ENCODE data around the gene SPON2. TPM values are rescaled to one million over a fixed set of nuclear protein-coding genes. Genes with fewer than 3 reads are reported as not detected.

Gene SPON2
- total RNA-seq, 1 experiment from 2014 or later: 3.1 TPM

DNA sequence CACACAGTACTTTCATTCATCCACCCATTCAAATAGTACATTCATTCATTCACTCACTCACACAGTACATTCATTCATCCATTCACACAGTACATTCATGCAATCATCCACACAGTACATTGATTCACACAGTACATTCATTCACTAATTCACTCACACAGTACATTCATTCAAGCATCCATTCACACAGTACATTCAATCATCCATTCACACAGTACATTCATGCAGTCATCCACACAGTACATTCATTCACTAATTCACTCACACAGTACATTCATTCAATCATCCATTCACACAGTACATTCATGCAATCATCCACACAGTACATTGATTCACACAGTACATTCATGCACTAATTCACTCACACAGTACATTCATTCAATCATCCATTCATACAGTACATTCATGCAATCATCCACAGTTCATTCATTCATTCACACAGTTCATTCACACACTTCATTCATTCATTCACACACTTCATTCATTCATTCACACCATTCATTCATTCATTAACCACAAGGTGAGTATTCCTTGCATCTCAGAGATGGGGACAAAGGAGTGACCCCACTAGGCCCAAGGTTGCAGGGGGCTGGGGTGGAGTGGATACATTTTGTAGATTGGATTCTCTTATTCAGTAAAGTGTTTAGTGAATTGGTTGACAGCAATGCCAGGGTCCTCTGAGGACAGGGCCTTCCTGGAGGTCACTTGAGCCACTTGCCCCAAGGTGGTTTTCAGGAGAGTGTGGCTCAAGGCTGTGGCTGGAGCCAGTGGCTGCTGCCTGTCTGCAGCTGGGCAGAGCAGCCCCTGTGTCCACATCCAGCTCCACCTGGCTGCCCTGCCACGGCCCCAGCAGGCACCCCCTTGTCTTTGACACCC, 4.3 kb upstream of the SPON2 start:
- TF ChIP-seq, protein P1, sequence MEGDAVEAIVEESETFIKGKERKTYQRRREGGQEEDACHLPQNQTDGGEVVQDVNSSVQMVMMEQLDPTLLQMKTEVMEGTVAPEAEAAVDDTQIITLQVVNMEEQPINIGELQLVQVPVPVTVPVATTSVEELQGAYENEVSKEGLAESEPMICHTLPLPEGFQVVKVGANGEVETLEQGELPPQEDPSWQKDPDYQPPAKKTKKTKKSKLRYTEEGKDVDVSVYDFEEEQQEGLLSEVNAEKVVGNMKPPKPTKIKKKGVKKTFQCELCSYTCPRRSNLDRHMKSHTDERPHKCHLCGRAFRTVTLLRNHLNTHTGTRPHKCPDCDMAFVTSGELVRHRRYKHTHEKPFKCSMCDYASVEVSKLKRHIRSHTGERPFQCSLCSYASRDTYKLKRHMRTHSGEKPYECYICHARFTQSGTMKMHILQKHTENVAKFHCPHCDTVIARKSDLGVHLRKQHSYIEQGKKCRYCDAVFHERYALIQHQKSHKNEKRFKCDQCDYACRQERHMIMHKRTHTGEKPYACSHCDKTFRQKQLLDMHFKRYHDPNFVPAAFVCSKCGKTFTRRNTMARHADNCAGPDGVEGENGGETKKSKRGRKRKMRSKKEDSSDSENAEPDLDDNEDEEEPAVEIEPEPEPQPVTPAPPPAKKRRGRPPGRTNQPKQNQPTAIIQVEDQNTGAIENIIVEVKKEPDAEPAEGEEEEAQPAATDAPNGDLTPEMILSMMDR (IDR thresholded peaks at IDR 0.05; ENCODE audit: insufficient read depth in 1 of 2, low read depth in 1 of 2, low read length in 1 of 2, severe bottlenecking in 1 of 2, unreplicated experiment in 1 of 2): no peak
- Mint-ChIP-seq H3K36me3 (ENCODE audit: insufficient read depth, unreplicated experiment) (no peaks in the 10 kb centered on the region), H3K4me1 (ENCODE audit: low read depth, unreplicated experiment) (no peaks in the 10 kb centered on the region), H3K27ac (ENCODE audit: unreplicated experiment) (no peak overlapping the region), H3K9me3 (ENCODE audit: unreplicated experiment) (peaks cover 19% of the 10 kb centered on the region), H3K27me3 (ENCODE audit: insufficient read depth, unreplicated experiment) (peaks cover 6% of the 10 kb centered on the region), H3K4me3 (ENCODE audit: unreplicated experiment) (no peak overlapping the region)
- Histone ChIP-seq H3K4me3 (ENCODE audit: low read depth, low read length) (no peak overlapping the region), H3K36me3 (ENCODE audit: control insufficient read depth, insufficient read depth, low read length) (no peaks in the 10 kb centered on the region), H3K27me3 (replicated peaks; ENCODE audit: control insufficient read depth, insufficient read depth, low read length) (no peaks in the 10 kb centered on the region), H3K4me1 (peaks cover 14% of the 10 kb centered on the region), H3K9me3 (0 out of 2 replicates have a peak, but pooled peaks cover 4% of the 10 kb centered on the region)
- DNase-seq: no peak
- BruUV-seq (replicated peaks): no TSS peak
- intact Hi-C loops (cut with micrococcal nuclease; ENCODE audit: unreplicated experiment): no loop called here
- POLR2A ChIA-PET: no interaction called here
- CTCF ChIA-PET: no interaction called here

DNA sequence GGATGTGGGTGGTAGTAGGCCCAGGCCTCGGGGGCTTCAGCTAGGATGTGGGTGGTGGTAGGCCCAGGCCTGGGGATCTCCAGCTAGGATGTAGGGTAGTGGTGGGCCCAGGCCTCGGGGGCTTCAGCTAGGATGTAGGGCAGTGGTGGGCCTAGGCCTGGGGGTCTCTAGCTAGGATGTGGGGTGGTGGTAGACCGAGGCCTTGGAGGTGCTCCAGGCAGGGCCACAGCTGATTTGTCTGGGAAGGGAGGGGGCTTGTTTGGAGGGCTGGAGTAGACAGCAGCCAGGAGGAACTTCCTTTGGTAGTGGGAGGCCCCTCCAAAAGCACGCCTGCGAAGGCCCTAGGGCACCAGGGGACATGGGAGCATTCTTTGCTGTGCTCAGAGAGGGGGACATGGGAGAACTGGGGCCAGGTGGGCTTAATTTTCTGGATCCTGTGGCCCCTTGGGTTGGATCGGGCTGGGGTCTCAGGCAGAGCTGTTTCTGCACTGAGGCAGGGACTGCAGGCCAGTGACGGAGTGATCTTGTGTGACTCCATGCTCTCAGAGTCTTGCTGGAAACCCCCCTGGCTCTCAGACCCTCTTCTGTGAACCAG, 3.3 kb upstream of the SPON2 start:
- Histone ChIP-seq H3K9me3 (0 out of 2 replicates have a peak, but pooled peaks cover 4% of the 10 kb centered on the region), H3K4me3 (ENCODE audit: low read depth, low read length) (no peak overlapping the region), H3K4me1 (peaks cover 14% of the 10 kb centered on the region), H3K27me3 (replicated peaks; ENCODE audit: control insufficient read depth, insufficient read depth, low read length) (no peaks in the 10 kb centered on the region), H3K36me3 (ENCODE audit: control insufficient read depth, insufficient read depth, low read length) (no peaks in the 10 kb centered on the region)
- Mint-ChIP-seq H3K36me3 (ENCODE audit: insufficient read depth, unreplicated experiment) (no peaks in the 10 kb centered on the region), H3K27me3 (ENCODE audit: insufficient read depth, unreplicated experiment) (peaks cover 3% of the 10 kb centered on the region), H3K4me3 (ENCODE audit: unreplicated experiment) (no peak overlapping the region), H3K9me3 (ENCODE audit: unreplicated experiment) (peaks cover 10% of the 10 kb centered on the region), H3K4me1 (ENCODE audit: low read depth, unreplicated experiment) (no peaks in the 10 kb centered on the region), H3K27ac (ENCODE audit: unreplicated experiment) (no peak overlapping the region)
- CTCF ChIA-PET: interaction anchor here (0.7 kb wide), 1 partner anchor 663 kb away, joined by 6 read pairs; no protein-coding TSS in a partner anchor
- TF ChIP-seq, protein P1 (IDR thresholded peaks at IDR 0.05; ENCODE audit: insufficient read depth in 1 of 2, low read depth in 1 of 2, low read length in 1 of 2, severe bottlenecking in 1 of 2, unreplicated experiment in 1 of 2): no peak
- intact Hi-C loops (cut with micrococcal nuclease; ENCODE audit: unreplicated experiment): no loop called here
- POLR2A ChIA-PET: no interaction called here
- no TSS peak for BruUV-seq (replicated peaks)
- no peak for DNase-seq

DNA sequence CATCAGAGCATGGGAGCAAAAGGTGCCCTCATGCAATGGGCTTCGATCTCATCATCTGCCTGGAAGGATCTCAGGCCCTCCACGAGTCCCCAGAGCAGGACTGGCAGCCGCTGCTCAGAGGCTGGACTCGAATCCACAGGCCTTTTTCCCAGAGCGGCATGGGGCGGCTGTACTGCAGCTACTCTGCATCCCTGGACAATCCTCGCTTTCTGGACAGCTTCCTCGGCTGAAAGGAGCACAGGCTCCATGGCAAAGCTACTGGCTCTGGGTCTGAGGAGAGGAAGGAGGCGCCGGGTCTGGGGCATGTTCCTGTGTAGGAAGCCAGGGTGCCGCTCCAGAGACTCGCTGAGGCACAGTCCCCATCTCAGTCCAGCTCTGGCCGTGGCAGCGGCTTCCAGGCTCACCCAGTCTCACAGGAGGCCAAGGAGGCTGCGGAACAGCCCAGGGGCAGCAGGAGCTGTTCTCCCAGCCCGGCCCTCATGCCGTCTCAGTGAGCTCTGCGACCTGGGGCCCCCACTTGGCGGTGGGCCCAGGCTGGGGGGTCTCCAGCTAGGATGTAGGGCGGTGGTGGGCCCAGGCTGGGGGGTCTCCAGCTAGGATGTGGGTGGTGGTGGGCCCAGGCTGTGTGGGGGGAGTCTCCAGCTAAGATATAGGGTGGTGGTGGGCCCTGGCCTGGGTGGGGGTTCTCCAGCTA, 2.7 kb upstream of the SPON2 start:
- ChIA-PET POLR2A (no interaction called here), CTCF (interaction anchor here (0.7 kb wide), 1 partner anchor 664 kb away, joined by 6 read pairs; no protein-coding TSS in a partner anchor)
- Mint-ChIP-seq H3K4me1 (ENCODE audit: low read depth, unreplicated experiment) (no peaks in the 10 kb centered on the region), H3K27ac (ENCODE audit: unreplicated experiment) (no peak overlapping the region), H3K27me3 (ENCODE audit: insufficient read depth, unreplicated experiment) (no peaks in the 10 kb centered on the region), H3K9me3 (ENCODE audit: unreplicated experiment) (peaks cover 3% of the 10 kb centered on the region), H3K4me3 (ENCODE audit: unreplicated experiment) (no peak overlapping the region), H3K36me3 (ENCODE audit: insufficient read depth, unreplicated experiment) (no peaks in the 10 kb centered on the region)
- H3K4me1 ChIP-seq: peaks cover 14% of the 10 kb centered on the region
- peak in 1 of 2 experiments; percentile 31 for DNase-seq
- H3K4me3 ChIP-seq (ENCODE audit: low read depth, low read length): no peak overlapping the region
- no TSS peak for BruUV-seq (replicated peaks)
- TF ChIP-seq, protein P1 (IDR thresholded peaks at IDR 0.05; ENCODE audit: insufficient read depth in 1 of 2, low read depth in 1 of 2, low read length in 1 of 2, severe bottlenecking in 1 of 2, unreplicated experiment in 1 of 2): no peak
- H3K36me3 ChIP-seq (ENCODE audit: control insufficient read depth, insufficient read depth, low read length): no peaks in the 10 kb centered on the region
- no peaks in the 10 kb centered on the region for H3K27me3 ChIP-seq (replicated peaks; ENCODE audit: control insufficient read depth, insufficient read depth, low read length)
- H3K9me3 ChIP-seq: no peaks in the 10 kb centered on the region
- intact Hi-C loops (cut with micrococcal nuclease; ENCODE audit: unreplicated experiment): no loop called here
